Naive B cell (primary cell): ENCODE measurements around the gene AMER2. TPM values are rescaled to one million over a fixed set of nuclear protein-coding genes. Genes with fewer than 3 reads are reported as not detected.

Experiments
- ATAC-seq, 2 donors: fragments of 150-1000 bp; cut with Tn5 transposase; 2 replicates each; pipeline ENCODE4 v1.10.0; 2021; ENCODE audit warnings: low read depth in 2 of 2, mild to moderate bottlenecking in 2 of 2, moderate library complexity in 2 of 2
- DNase-seq: peaks from one replicate; pipeline ENCODE4 v3.0.0; 2022
- H3K27ac Mint-ChIP-seq, 6 donors: one replicate each; pipeline ENCODE4 v1.8.0; 2020 to 2022; ENCODE audit warnings: mild to moderate bottlenecking in 6 of 6, mixed read lengths in 6 of 6, moderate library complexity in 5 of 6, inconsistent platforms in 2 of 6
- H3K27me3 Mint-ChIP-seq, 3 donors: one replicate each; pipeline ENCODE4 v1.8.0; 2021 to 2022; ENCODE audit warnings: mixed read lengths in 3 of 3, mild to moderate bottlenecking in 1 of 3
- H3K36me3 Mint-ChIP-seq, 2 donors: one replicate each; pipeline ENCODE4 v1.8.0; 2020 to 2022; ENCODE audit warnings: mixed read lengths in 2 of 2, inconsistent platforms in 1 of 2, mild to moderate bottlenecking in 1 of 2
- H3K4me1 Mint-ChIP-seq, 3 donors: one replicate each; pipeline ENCODE4 v1.8.0; 2020 to 2022; ENCODE audit warnings: mixed read lengths in 3 of 3, inconsistent platforms in 1 of 3, mild to moderate bottlenecking in 1 of 3, moderate library complexity in 1 of 3
- H3K4me3 Mint-ChIP-seq, 8 donors: one replicate each; pipeline ENCODE4 v1.8.0; 2020 to 2022; ENCODE audit warnings: mild to moderate bottlenecking in 8 of 8, mixed read lengths in 8 of 8, moderate library complexity in 8 of 8, inconsistent platforms in 2 of 8
- H3K9me3 Mint-ChIP-seq, 7 donors: one replicate each; pipeline ENCODE4 v1.8.0; 2020 to 2022; ENCODE audit warnings: mixed read lengths in 7 of 7, mild to moderate bottlenecking in 5 of 7, inconsistent platforms in 2 of 7, moderate library complexity in 1 of 7
- polyA plus RNA-seq, 6 donors: library from polyadenylated mRNA; unstranded; fragments of 300-500 nt; fragmentation: Illumina TruSeq; gene quantifications; one replicate each; pipeline ENCODE4 v1.2.3, GENCODE V29; 2021; ENCODE audit warnings: low read depth in 6 of 6

The AMER2 gene
- polyA plus RNA-seq, 6 donors from 2014 or later = not detected

DNA sequence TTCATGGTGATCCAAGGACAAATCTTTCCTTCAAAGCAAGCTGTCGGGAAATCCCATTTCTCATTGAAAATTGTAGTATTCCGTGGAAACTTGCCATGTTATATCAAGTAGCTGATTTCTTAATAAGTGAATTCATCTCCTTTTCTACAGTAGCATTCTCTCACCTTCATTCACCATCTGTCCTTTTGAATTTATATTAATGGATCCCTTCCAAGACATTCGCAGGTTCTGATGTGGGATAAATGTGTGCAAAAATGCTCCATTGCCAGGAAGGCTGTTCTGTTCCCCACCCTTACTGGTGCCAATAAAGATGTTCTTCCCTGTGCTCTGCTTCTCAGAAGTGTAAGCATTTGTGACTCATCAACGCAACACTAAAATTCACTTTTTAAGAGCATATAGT lies 36.2 kb downstream of the AMER2 start:
- no peak overlapping the region for H3K27ac Mint-ChIP-seq
- DNase-seq (no peak), ATAC-seq (no peak)
- peaks cover 0 to 19% (median 7%) of the 10 kb centered on the region in 7 donors for H3K9me3 Mint-ChIP-seq
- H3K36me3 Mint-ChIP-seq = no peaks in the 10 kb centered on the region
- peaks cover 35 to 62% (median 56%) of the 10 kb centered on the region in 3 donors for H3K27me3 Mint-ChIP-seq
- H3K4me3 Mint-ChIP-seq = no peak overlapping the region
- no peaks in the 10 kb centered on the region for H3K4me1 Mint-ChIP-seq

DNA sequence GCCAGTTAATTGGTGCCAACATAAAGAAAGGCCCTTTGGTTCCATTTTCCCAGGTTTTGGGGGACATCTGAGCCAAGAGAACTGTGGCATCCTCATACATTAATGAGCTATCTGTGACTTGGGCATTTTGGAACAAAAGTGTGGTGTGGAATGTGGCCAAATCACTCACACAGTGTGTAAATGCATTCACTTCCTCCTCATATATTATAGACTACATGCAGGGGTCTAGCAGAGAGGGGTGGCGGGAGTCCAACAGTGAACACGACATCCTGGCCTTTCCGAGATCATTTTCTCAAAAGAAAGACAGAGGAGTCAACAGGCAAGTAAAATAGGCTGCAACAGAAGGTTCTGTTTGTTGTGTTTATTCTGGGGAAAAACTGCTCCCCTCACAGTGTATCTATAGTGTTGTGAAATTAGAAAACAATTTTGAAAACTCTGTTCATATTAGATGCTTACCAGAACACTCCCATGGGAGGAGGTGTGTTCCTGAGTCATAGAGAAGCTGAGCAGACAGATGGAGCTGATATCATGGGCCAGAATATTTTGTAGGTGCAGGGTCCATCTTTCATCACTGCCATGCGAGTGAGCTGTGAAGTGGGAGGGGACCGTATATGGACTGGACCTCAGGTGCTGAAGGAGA lies 39.2 kb downstream of the AMER2 start:
- DNase-seq = no peak
- H3K27me3 Mint-ChIP-seq = peaks cover 35 to 67% (median 39%) of the 10 kb centered on the region in 3 donors
- H3K9me3 Mint-ChIP-seq = peaks cover 0 to 19% (median 7%) of the 10 kb centered on the region in 7 donors
- no peak for ATAC-seq
- H3K27ac Mint-ChIP-seq = peak overlapping the region in 1 of 6 donors; percentile 42
- no peaks in the 10 kb centered on the region for H3K36me3 Mint-ChIP-seq
- no peak overlapping the region for H3K4me3 Mint-ChIP-seq
- H3K4me1 Mint-ChIP-seq = no peaks in the 10 kb centered on the region

DNA sequence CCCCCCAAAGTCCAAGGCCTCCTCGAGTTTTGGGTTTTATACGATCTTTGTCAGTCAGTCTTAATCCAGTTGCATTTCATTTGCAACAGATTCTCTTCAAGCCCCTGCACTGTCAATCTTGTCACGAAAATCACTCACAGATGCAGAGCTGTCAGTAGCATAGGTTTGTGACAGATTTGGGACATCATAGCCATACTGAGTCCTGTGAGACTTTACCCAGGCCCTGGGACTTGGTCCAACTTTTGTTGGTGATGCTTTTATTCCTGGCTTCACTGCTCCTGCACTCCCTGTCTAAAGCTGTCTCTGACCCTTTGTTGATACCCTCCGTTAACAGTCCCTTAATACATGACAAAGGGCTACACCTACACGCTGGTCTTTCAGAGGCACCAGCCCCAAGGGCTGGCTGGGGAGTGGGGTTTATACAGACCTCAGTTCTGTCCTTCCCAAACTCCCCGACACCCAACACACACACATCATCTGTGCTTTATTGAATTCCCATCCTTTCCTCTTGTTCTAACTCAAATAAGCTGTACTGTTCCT lies 40.1 kb downstream of the AMER2 start:
- DNase-seq (no peak), ATAC-seq (no peak)
- Mint-ChIP-seq H3K4me1 (no peaks in the 10 kb centered on the region), H3K27ac (peak overlapping the region in 1 of 6 donors; percentile 62), H3K27me3 (peaks cover 29 to 63% (median 35%) of the 10 kb centered on the region in 3 donors), H3K4me3 (no peak overlapping the region), H3K36me3 (no peaks in the 10 kb centered on the region), H3K9me3 (peaks cover 0 to 24% (median 7%) of the 10 kb centered on the region in 7 donors)

DNA sequence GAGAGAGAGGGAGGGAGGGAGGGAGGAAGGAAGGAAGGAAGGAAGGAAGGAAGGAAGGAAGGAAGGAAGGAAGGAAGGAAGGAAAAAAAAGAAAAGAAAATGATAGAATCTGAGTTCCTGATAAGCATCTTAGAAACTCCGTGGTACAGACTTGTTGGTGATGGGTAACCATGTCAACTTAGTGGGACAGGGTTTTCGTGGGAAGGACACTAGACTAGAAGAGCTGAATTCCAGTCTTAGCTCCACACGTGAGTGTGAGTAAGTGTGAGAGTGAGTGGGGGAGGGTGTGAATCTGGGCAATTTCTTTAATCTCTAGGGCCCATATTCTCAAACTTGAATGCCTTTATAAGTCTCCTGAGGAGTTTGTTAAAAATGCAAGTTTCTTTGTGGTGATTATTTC lies 41.1 kb downstream of the AMER2 start:
- no peaks in the 10 kb centered on the region for H3K4me1 Mint-ChIP-seq
- no peaks in the 10 kb centered on the region for H3K36me3 Mint-ChIP-seq
- H3K9me3 Mint-ChIP-seq = peaks cover 0 to 31% (median 10%) of the 10 kb centered on the region in 7 donors
- peaks cover 37 to 66% (median 38%) of the 10 kb centered on the region in 3 donors for H3K27me3 Mint-ChIP-seq
- ATAC-seq (no peak), DNase-seq (no peak)
- no peak overlapping the region for H3K27ac Mint-ChIP-seq
- no peak overlapping the region for H3K4me3 Mint-ChIP-seq

DNA sequence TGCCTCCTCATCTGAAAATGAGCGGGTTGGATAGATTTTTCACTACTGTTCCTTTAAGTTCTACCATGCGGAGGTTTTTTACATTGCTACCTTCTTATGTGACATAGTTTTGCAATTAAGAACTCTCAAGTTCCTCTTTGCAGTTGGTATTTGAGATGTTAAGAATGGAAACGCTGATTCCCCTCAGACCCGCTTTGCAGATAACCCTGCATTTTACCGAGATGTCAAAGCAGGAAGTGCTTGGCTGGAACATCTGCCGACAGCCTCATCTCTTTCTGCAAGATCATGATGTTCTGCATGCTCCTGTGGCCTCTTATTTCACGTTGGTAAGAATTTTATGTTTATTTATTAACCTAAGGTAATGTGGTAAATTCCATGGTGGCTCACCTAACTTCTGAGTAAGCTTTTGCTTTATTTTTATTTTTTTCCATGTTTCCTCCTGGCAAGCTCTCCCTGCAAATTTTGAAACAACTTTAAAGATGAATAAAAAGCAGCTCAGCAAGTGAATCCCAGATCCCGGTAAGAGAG lies 53.6 kb downstream of the AMER2 start:
- Mint-ChIP-seq H3K9me3 (peaks cover 0 to 19% (median 8%) of the 10 kb centered on the region in 7 donors), H3K4me3 (no peak overlapping the region), H3K4me1 (peaks cover 0 to 6% (median 0%) of the 10 kb centered on the region in 3 donors), H3K27me3 (peaks cover 31 to 59% (median 51%) of the 10 kb centered on the region in 3 donors), H3K36me3 (peaks cover 0 to 15% of the 10 kb centered on the region in 2 donors), H3K27ac (peak overlapping the region in 1 of 6 donors; percentile 34)
- ATAC-seq (no peak), DNase-seq (no peak)

DNA sequence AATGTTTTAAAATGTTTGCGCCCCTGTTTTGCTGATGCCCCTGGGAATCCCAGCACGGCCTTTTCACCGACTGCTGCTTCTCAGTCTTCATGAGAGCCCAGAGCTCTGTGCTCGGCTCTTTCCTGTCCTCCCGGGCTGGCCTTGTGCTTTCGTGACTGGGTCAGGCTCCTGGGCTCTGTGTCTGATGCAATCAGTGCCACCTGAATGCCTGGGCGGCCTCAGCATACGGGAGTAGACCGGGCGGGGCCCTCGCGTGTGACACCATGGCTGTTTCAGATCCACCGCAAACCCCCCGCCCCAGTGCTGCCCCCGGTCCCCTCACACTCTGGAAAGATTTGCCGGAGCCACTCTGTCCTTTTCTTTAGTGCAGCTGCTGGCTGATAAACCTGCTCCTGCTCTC lies 54.8 kb downstream of the AMER2 start:
- Mint-ChIP-seq H3K27me3 (peaks cover 26 to 54% (median 45%) of the 10 kb centered on the region in 3 donors), H3K4me1 (peaks cover 0 to 6% (median 0%) of the 10 kb centered on the region in 3 donors), H3K9me3 (peaks cover 0 to 9% (median 4%) of the 10 kb centered on the region in 7 donors), H3K27ac (peak overlapping the region in 1 of 6 donors; percentile 64), H3K36me3 (peaks cover 0 to 8% of the 10 kb centered on the region in 2 donors), H3K4me3 (no peak overlapping the region)
- DNase-seq (no peak), ATAC-seq (no peak)

DNA sequence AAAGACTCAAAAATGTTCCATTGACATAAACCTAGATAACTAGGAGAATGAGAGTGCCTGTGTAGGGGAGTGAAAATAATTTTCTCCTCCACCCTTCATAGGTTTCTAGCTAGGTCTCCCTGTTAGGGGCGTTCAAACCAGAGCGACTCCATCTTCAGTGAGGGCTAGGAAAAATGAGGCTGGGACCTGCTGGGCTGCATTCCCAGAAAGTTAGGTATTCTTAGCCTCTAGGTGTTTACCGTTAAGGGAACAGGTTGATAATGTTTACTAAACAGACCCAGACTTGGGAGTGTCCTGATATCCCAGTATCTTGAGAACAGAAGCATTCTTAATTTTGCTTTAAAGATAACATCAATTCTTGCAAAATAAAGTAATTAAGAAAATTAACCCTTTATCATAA lies 56.0 kb downstream of the AMER2 start:
- DNase-seq (no peak), ATAC-seq (no peak)
- Mint-ChIP-seq H3K27me3 (peaks cover 26 to 52% (median 36%) of the 10 kb centered on the region in 3 donors), H3K4me1 (peaks cover 0 to 6% (median 0%) of the 10 kb centered on the region in 3 donors), H3K36me3 (no peaks in the 10 kb centered on the region), H3K9me3 (peaks cover 0 to 3% (median 0%) of the 10 kb centered on the region in 7 donors), H3K4me3 (no peak overlapping the region), H3K27ac (no peak overlapping the region)

DNA sequence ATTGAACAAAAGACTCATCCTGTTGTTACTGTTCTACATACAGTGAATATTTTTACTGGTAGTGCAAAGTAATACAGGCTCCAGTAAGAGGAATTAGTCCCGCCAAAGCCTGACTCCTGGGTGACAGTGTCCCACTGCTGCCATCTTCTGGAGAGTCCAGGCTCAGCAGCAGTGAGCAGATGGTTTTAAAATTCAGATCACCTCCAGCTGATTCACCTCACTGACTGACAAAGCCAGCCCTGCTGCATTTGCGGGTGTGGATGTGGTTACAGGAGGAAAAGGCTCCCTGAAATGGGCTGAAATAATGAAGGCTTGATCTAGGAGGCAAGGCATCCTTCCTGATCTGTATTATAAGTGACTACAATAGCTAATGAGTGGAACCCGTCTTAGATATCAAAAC lies 57.9 kb downstream of the AMER2 start:
- Mint-ChIP-seq H3K4me3 (no peak overlapping the region), H3K36me3 (no peaks in the 10 kb centered on the region), H3K4me1 (peaks cover 0 to 5% (median 0%) of the 10 kb centered on the region in 3 donors), H3K27me3 (peaks cover 18 to 39% (median 20%) of the 10 kb centered on the region in 3 donors), H3K27ac (peak overlapping the region in 2 of 6 donors; percentile 28 to 56), H3K9me3 (no peaks in the 10 kb centered on the region)
- peak; percentile 56 for DNase-seq
- peak; percentile 86 for ATAC-seq

DNA sequence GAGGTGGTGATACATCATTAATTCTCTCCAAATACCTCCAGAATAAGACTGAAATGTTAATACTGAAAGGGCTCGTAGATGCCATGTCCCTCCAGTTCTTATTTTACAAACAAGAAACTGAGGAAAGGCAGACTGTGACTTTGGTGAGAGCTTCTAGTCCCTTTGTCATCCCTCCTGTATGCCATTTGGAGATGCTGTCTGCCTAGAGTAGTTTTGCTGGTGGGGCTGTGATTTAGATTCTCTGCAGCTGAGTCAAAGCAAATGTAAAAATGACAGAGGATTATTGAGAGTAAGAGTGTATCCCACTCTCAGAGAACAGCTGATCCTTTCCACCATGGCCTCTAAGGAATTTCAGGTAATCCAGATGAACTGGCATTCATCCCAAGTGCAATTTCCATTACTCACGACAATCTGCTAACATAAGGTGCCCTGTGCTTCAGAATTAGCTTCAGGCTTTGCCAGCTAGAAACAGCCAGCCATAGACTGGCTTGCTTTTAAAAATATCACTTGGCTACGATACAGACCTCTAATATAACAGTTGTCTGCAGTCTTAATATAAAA lies 59.3 kb downstream of the AMER2 start:
- H3K36me3 Mint-ChIP-seq = no peaks in the 10 kb centered on the region
- no peaks in the 10 kb centered on the region for H3K9me3 Mint-ChIP-seq
- no peak overlapping the region for H3K27ac Mint-ChIP-seq
- no peak for ATAC-seq
- peaks cover 15 to 39% (median 21%) of the 10 kb centered on the region in 3 donors for H3K27me3 Mint-ChIP-seq
- H3K4me1 Mint-ChIP-seq = no peaks in the 10 kb centered on the region
- no peak overlapping the region for H3K4me3 Mint-ChIP-seq
- DNase-seq = no peak

Other genes with a start within 250 kb of the AMER2 start
- under 1 TPM in 5 of 6 donors, not detected in 1; 0.08 to 0.14 (median 0.09) TPM for gene PABPC3, start 76.2 kb downstream of the AMER2 start, polyA plus RNA-seq
- 10 to 100 TPM in 1 of 6 donors, 1 to 10 TPM in 5; 7.1 to 10.7 (median 8.5) TPM for gene MTMR6, start 115.2 kb upstream of the AMER2 start, polyA plus RNA-seq
- gene NUP58, start 129.3 kb upstream of the AMER2 start, polyA plus RNA-seq = 10 to 100 TPM; 14.5 to 24.9 (median 20.6) TPM
- gene ATP8A2, start 199.7 kb upstream of the AMER2 start, polyA plus RNA-seq = under 1 TPM in 1 of 6 donors, not detected in 5; 0.03 TPM